GM18505 (cell line): Measurements from ENCODE around the gene TRIM49.
"Not testable (repeated sequence)": the region's sequence is repeated elsewhere in the genome, so short reads cannot be mapped to it uniquely, and the experiment has no call there.

ENCODE experiments used
- ATAC-seq: cut with Tn5 transposase; IDR thresholded peaks from one replicate; pipeline ENCODE4 v1.9.1; 2021; ENCODE audit not compliant: unreplicated experiment

TRIM49 gene, protein sequence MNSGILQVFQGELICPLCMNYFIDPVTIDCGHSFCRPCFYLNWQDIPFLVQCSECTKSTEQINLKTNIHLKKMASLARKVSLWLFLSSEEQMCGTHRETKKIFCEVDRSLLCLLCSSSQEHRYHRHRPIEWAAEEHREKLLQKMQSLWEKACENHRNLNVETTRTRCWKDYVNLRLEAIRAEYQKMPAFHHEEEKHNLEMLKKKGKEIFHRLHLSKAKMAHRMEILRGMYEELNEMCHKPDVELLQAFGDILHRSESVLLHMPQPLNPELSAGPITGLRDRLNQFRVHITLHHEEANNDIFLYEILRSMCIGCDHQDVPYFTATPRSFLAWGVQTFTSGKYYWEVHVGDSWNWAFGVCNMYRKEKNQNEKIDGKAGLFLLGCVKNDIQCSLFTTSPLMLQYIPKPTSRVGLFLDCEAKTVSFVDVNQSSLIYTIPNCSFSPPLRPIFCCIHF

DNA sequence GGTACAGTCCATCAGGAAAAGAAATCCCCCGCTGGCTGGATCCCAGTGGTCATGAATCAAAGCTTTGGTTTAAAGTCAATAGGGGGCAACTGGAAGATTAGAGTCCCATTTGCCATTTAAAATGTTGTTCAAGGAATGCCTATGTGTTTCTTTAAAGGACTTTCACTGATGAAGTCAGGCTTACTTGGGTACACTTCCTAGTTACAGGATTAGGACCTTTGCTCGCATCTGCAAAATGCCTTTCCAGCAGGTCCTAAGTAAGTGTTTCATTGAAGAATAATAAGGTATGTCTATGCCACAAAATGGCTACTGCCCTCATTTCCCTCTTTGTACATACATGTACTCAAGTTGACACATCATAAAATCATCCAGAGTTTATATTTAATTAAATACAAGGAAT lies at the start of gene TRIM49:
Gene TRIM49, minus strand, starts transcription at position 101 of the 400 bp plus-strand sequence. CDS start 4,106 bp downstream, outside the sequence.
- not testable (repeated sequence) for ATAC-seq

DNA sequence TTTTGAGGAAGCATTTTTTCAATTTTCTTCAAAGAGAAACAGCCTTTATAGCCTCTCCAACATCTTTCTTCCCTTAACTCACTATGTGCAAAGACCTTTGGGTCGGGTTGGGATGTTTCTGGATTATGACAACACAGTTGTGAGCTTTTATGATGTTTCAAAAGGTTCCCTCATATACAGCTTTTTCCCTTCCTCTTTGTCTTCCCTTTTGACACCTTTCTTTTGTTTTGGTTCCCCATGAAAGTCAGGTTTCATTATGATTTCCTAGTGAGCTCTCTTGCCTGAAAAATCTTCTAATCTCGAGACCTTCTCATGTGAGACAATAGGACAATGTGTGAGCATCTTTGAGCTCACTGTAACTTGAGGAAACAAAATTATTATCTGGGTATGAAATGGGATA lies 18.3 kb upstream of the TRIM49 start:
- not testable (repeated sequence) for ATAC-seq

DNA sequence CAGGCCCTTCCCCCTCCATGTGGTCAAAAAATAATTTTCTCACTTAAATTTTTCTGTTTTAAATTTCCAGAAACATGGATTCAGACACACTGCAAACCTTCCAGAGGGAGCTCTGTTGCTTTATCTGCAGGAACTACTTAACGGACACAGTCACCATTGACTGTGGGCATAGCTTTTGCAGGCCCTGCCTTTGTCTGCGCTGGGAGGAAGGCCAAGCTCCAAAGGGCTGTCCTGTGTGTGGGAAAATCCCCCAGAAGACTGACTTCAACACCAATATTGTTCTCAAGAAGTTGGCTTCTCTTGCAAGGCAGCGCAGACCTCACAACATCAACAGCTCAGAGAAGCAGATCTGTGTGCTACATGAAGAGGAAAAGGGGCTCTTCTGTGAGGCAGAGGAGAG lies 11.6 kb upstream of the TRIM49 start:
- not testable (repeated sequence) for ATAC-seq

DNA sequence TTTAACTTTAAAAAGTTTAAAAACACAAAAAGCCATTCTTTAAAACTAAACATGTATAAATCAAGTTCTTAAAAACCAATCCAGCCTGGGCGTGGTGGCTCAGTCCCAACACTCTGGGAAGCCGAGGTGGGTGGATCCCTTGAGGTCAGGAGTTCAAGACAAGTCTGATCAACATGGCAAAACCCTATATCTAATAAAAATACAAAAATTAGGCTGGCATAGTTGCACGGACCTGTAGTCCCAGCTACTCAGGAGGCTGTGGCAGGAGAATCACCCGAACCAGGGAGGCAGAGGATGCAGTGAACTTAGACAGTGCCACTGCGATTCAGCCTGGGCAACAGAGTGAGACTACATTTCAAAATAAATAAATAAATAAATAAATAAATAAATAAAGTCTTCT lies 5.2 kb upstream of the TRIM49 start:
- not testable (repeated sequence) for ATAC-seq

DNA sequence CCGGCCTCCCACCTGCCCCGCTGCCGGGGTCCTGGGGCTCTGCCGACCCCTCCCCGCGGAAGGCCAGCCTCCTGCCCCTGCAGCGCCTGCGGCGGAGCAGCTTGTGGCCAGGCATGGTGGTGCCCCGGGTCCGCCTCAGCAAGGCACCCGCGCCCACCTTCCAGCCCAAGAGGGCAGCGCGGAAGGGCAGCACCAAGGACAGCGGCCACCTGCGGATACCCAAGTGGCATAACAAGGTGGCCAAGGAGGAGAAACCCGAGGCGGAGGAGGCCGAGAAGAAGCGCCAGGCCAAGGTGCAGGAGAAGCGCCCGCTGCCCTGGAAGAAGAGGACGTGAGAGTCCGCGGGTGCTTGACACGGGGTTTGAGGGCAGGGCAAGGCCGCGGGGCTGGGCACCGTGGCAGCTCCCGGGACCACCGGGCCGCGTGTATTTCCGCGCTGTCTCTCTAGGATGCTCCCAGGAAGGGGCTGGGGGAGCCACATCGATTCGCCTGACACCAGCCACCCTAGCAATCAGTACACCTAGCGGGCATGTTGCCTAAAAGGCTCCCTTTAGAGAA lies 20.8 kb downstream of the TRIM49 start:
- not testable (repeated sequence) for ATAC-seq

DNA sequence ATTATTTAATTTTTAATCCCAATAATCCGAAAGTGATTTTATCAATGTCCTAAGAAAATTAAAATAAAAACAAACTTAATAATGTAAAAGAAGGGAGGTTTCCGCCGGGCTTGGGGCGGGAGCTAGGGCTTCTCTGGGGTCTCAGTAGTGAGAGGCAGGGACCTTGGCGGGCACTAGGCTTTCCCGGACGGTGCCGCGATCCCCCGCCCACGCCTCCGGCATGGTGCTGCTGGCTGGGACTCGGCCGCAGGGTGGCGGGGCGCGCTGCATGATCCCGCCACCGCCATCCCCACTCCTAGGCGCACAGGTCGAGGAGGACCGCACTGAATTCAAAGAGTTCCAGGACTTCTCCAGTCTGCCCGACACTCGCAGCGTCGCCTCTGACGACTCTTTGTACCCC lies 22.6 kb downstream of the TRIM49 start:
- ATAC-seq: not testable (repeated sequence)

DNA sequence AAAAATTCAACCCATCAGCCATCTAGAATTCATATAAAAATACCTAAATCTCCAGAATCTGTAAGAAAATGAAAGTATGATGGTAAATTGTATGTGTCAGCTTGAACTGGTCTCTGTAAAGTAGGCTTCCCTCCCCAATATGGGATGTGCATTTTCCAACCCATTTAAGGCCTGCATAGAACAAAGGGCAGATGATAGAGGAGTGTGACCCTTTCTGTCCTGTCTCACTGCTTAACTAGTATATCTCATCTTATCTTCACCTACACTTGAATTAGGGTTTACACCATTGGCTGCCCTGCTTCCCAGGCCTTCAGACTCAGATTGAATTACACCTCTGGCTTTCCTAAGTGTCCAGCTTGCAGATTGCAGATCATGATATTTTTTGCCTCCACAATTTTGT lies 57.6 kb downstream of the TRIM49 start:
- ATAC-seq: not testable (repeated sequence)
